Hepatocyte (in vitro differentiated cells): ENCODE results near the gene C2. TPM values are rescaled to one million over a fixed set of nuclear protein-coding genes. Genes with fewer than 3 reads are reported as not detected.
A peak's percentile ranks its signal among the peaks of the same experiment; 100 is the strongest.

Experiments
- DNase-seq: peaks from one replicate; pipeline ENCODE4 v3.0.0-alpha.2; 2016; ENCODE audit warnings: low spot score
- H2AFZ ChIP-seq: fragments of 200-600 bp; sonication (generic); 2 replicates; pipeline ENCODE4 v1.6.0; 2016; ENCODE audit warnings: antibody characterized with exemption, mild to moderate bottlenecking
- H3K27ac ChIP-seq: fragments of 200-600 bp; sonication (generic); 2 replicates; pipeline ENCODE4 v1.5.1; 2016; ENCODE audit warnings: mild to moderate bottlenecking
- H3K27me3 ChIP-seq: fragments of 200-600 bp; sonication (generic); 2 replicates; pipeline ENCODE4 v1.6.1; 2016
- H3K36me3 ChIP-seq: fragments of 200-600 bp; sonication (generic); replicated peaks from 2 replicates; pipeline ENCODE4 v1.5.1; 2016; ENCODE audit warnings: low read depth; ENCODE audit not compliant: insufficient read depth
- H3K4me1 ChIP-seq: fragments of 200-600 bp; sonication (generic); 2 replicates; pipeline ENCODE4 v1.5.1; 2016; ENCODE audit warnings: mild to moderate bottlenecking, moderate library complexity; ENCODE audit not compliant: insufficient read depth
- H3K4me2 ChIP-seq: fragments of 200-600 bp; sonication (generic); 2 replicates; pipeline ENCODE4 v1.6.0; 2016
- H3K4me3 ChIP-seq: fragments of 200-600 bp; sonication (generic); 2 replicates; pipeline ENCODE4 v1.5.1; 2016; ENCODE audit warnings: mild to moderate bottlenecking
- H3K79me2 ChIP-seq: fragments of 200-600 bp; sonication (generic); 2 replicates; pipeline ENCODE4 v1.6.0; 2017; ENCODE audit warnings: mild to moderate bottlenecking
- H3K9me2 ChIP-seq: fragments of 200-600 bp; sonication (generic); replicated peaks from 2 replicates; pipeline ENCODE4 v1.6.0; 2017; ENCODE audit warnings: mild to moderate bottlenecking; ENCODE audit not compliant: insufficient read depth
- H3K9me3 ChIP-seq: fragments of 200-600 bp; sonication (generic); 2 replicates; pipeline ENCODE4 v1.5.1; 2016; ENCODE audit warnings: low read depth, mild to moderate bottlenecking
- H4K20me1 ChIP-seq: fragments of 200-600 bp; sonication (generic); 2 replicates; pipeline ENCODE4 v1.6.0; 2016; ENCODE audit warnings: mild to moderate bottlenecking; ENCODE audit not compliant: insufficient read depth, poor library complexity, severe bottlenecking
- CTCF ChIP-seq: fragments of 200-600 bp; sonication (generic); IDR thresholded peaks from 2 replicates; pipeline ENCODE4 v1.5.1; 2016; ENCODE audit warnings: antibody characterized with exemption, mild to moderate bottlenecking; ENCODE audit not compliant: poor library complexity
- EZH2 ChIP-seq: fragments of 200-600 bp; sonication (generic); IDR thresholded peaks from 2 replicates; pipeline ENCODE4 v1.6.1; 2016; ENCODE audit warnings: antibody characterized with exemption, mild to moderate bottlenecking, borderline replicate concordance
- EZH2phosphoT487 ChIP-seq: fragments of 200-600 bp; sonication (generic); IDR thresholded peaks from one replicate; pipeline ENCODE4 v1.6.1; 2018; ENCODE audit warnings: antibody characterized with exemption, mild to moderate bottlenecking, low read depth, moderate library complexity; ENCODE audit not compliant: unreplicated experiment, severe bottlenecking
- WGBS: methylation state at CpG from one replicate; pipeline ENCODE4 v1.1.6; 2016; ENCODE audit warnings: low lambda C conversion rate; ENCODE audit errors: missing lambda C conversion rate; 5-methylcytosine and 5-hydroxymethylcytosine counted together
- polyA plus RNA-seq: library from polyadenylated mRNA; unstranded; fragments of >200 nt; fragmentation: Nextera tagmentation; extraction: Ambion mirVana; gene quantifications from 2 replicates; pipeline ENCODE4 v1.2.1, GENCODE V29; 2016
- total RNA-seq: library from RNA; depleted of rRNA; stranded (reverse); fragments of >200 nt; gene quantifications from 2 replicates; pipeline ENCODE4 v1.2.3, GENCODE V29; 2014

The C2 gene
- total and polyA plus RNA-seq, 2 experiments from 2014 or later: 46.4 to 48.3 TPM

- Histone ChIP-seq H3K36me3 (no peaks in the 10 kb centered on the region), H4K20me1 (no peaks in the 10 kb centered on the region), H3K4me2 (no peak overlapping the region), H3K27me3 (no peaks in the 10 kb centered on the region), H3K9me3 (no peaks in the 10 kb centered on the region), H3K79me2 (peaks cover 12% of the 10 kb centered on the region), H3K4me3 (no peak overlapping the region), H2AFZ (no peak overlapping the region), H3K4me1 (peaks cover 3% of the 10 kb centered on the region), H3K27ac (no peak overlapping the region), H3K9me2 (no peaks in the 10 kb centered on the region)
- DNase-seq: no peak
- WGBS: 86% methylated on average over 5 of the region's 5 CpGs
- TF ChIP-seq CTCF (no peak), EZH2 (no peak), EZH2phosphoT487 (no peak)
Measured at GRCh38 chr6:31952890-31953289, 25.4 kb downstream of the C2 start.

- H3K36me3 ChIP-seq: no peaks in the 10 kb centered on the region
Measured at GRCh38 chr6:31954511-31954910, 27.0 kb downstream of the C2 start.

GRCh38 chr6:31956796-31957195 is 29.3 kb downstream of the C2 start:
- no peaks in the 10 kb centered on the region for H3K27me3 ChIP-seq
- no peaks in the 10 kb centered on the region for H3K9me2 ChIP-seq
- no peaks in the 10 kb centered on the region for H3K36me3 ChIP-seq
- H3K4me1 ChIP-seq: peaks cover 11% of the 10 kb centered on the region
- no peaks in the 10 kb centered on the region for H4K20me1 ChIP-seq
- H3K4me3 ChIP-seq: no peak overlapping the region
- WGBS: 94% methylated on average over 3 of the region's 3 CpGs
- H3K79me2 ChIP-seq: peaks cover 38% of the 10 kb centered on the region
- H3K9me3 ChIP-seq: no peaks in the 10 kb centered on the region
- TF ChIP-seq EZH2phosphoT487 (no peak), CTCF (no peak), EZH2 (no peak)
- no peak overlapping the region for H2AFZ ChIP-seq
- DNase-seq: no peak
- H3K4me2 ChIP-seq: no peak overlapping the region
- no peak overlapping the region for H3K27ac ChIP-seq

More at GRCh38 chr6:31954511-31954910, 27.0 kb downstream of the C2 start:
- Histone ChIP-seq H2AFZ (no peak overlapping the region), H3K9me3 (no peaks in the 10 kb centered on the region), H3K9me2 (no peaks in the 10 kb centered on the region), H4K20me1 (no peaks in the 10 kb centered on the region), H3K4me3 (no peak overlapping the region), H3K79me2 (peaks cover 23% of the 10 kb centered on the region), H3K4me2 (no peak overlapping the region), H3K4me1 (peaks cover 6% of the 10 kb centered on the region), H3K27me3 (no peaks in the 10 kb centered on the region), H3K27ac (no peak overlapping the region)
- over 99% methylated on average over 28 of the region's 28 CpGs for WGBS
- no peak for DNase-seq
- TF ChIP-seq CTCF (no peak), EZH2phosphoT487 (no peak), EZH2 (no peak)

- peak overlapping the region; percentile 79 for H2AFZ ChIP-seq
- no peaks in the 10 kb centered on the region for H3K36me3 ChIP-seq
- H3K4me3 ChIP-seq: peak overlapping the region; percentile 85
- no peak for DNase-seq
- H3K79me2 ChIP-seq: peaks cover 38% of the 10 kb centered on the region
- H3K27me3 ChIP-seq: no peaks in the 10 kb centered on the region
- H3K4me1 ChIP-seq: peaks cover 11% of the 10 kb centered on the region
- peak overlapping the region; percentile 98 for H3K4me2 ChIP-seq
- peak overlapping the region; percentile 91 for H3K27ac ChIP-seq
- H4K20me1 ChIP-seq: no peaks in the 10 kb centered on the region
- TF ChIP-seq EZH2phosphoT487 (no peak), EZH2 (no peak), CTCF (no peak)
- 13% methylated on average over 11 of the region's 11 CpGs for whole genome bisulfite sequencing
- no peaks in the 10 kb centered on the region for H3K9me3 ChIP-seq
- H3K9me2 ChIP-seq: no peaks in the 10 kb centered on the region
Measured at GRCh38 chr6:31958412-31958740, 30.9 kb downstream of the C2 start.
